Calu3 (cell line): ENCODE measurements around the gene THSD7B. TPM values are rescaled to one million over a fixed set of nuclear protein-coding genes. Genes with fewer than 3 reads are reported as not detected.

ENCODE experiments used
- BruUV-seq: library from RNA; stranded (reverse); fragments of 400-500 nt; replicated peaks from 2 replicates; lab custom pipeline; 2021; lab: Mats Ljungman, UMichigan
- CTCF ChIA-PET: fragments of 300-600 bp; sonication (Branson Sonifier 250); formaldehyde crosslinking; loops from one replicate; lab custom pipeline; 2022; ENCODE audit warnings: antibody characterized with exemption; lab: Charles Lee
- DNase-seq: peaks from one replicate; pipeline ENCODE4 v3.0.0; 2022
- H3K27ac Mint-ChIP-seq: one replicate; pipeline ENCODE4 v1.8.0; 2022; ENCODE audit warnings: mixed read lengths; ENCODE audit not compliant: unreplicated experiment
- H3K27me3 Mint-ChIP-seq: one replicate; pipeline ENCODE4 v1.8.0; 2022; ENCODE audit warnings: mixed read lengths; ENCODE audit not compliant: unreplicated experiment
- H3K36me3 Mint-ChIP-seq: one replicate; pipeline ENCODE4 v1.8.0; 2022; ENCODE audit warnings: mild to moderate bottlenecking, moderate library complexity, mixed read lengths; ENCODE audit not compliant: insufficient read depth, unreplicated experiment
- H3K4me1 Mint-ChIP-seq: one replicate; pipeline ENCODE4 v1.8.0; 2022; ENCODE audit warnings: mild to moderate bottlenecking, low read depth, mixed read lengths; ENCODE audit not compliant: unreplicated experiment
- H3K4me3 Mint-ChIP-seq: one replicate; pipeline ENCODE4 v1.8.0; 2022; ENCODE audit warnings: mild to moderate bottlenecking, low read depth, moderate library complexity, mixed read lengths; ENCODE audit not compliant: unreplicated experiment
- H3K9me3 Mint-ChIP-seq: one replicate; pipeline ENCODE4 v1.8.0; 2022; ENCODE audit warnings: low read depth, mixed read lengths; ENCODE audit not compliant: unreplicated experiment
- intact Hi-C: fragments of 100-400 bp; cut with micrococcal nuclease; formaldehyde crosslinking; loops from one replicate; pipeline ENCODE4 v1.10.0; 2022; ENCODE audit not compliant: unreplicated experiment
- total RNA-seq: library from RNA; stranded (reverse); gene quantifications from 2 replicates; pipeline ENCODE4 v1.2.3, GENCODE V29; 2022
- TF ChIP-seq, protein P1 (sequence below): fragments of 200-600 bp; IDR thresholded peaks from one replicate; pipeline ENCODE4 v1.8.0; 2022; ENCODE audit warnings: antibody characterized with exemption; ENCODE audit not compliant: unreplicated experiment

THSD7B gene
- total RNA-seq, 1 experiment from 2014 or later, result not detected

DNA sequence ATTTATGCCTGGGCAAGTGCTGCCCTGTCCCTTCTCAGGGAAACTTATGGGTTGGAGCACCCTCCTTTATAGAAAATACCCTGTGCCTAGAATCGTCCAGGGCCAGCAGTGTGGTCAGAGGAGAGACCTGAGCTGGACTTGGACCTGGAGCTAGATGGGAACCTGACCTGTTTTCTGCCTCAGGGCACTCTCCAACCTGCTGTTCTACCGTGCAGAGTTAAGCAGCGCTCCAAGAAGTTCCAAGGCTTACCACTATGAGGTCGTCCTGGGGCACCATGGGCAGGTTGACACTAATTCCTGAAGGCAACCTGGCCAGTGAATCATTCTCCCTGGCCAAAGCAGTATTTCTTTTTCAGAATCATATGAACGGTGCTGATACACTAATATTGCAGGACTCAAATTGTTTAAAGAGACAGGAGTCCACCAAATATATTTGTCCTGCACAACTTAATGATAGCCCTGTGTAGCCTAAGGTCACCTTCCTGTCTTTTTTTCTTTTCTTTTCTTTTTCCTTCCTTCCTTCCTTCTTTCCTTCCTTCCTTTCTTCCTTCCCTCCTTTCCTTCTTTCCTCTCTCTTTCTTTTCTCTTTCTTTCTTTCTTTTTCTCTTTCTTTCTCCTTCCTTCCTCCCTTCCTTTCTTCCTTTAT is 743.5 kb downstream of the THSD7B start:
- DNase-seq, result no peak
- no peak overlapping the region for H3K27ac Mint-ChIP-seq
- CTCF ChIA-PET, result interaction anchor here (0.6 kb wide), 1 partner anchor 42 kb away, joined by 7 read pairs; no protein-coding TSS in a partner anchor
- no TSS peak for BruUV-seq
- H3K36me3 Mint-ChIP-seq, result no peaks in the 10 kb centered on the region
- no peaks in the 10 kb centered on the region for H3K4me1 Mint-ChIP-seq
- TF ChIP-seq, protein P1, sequence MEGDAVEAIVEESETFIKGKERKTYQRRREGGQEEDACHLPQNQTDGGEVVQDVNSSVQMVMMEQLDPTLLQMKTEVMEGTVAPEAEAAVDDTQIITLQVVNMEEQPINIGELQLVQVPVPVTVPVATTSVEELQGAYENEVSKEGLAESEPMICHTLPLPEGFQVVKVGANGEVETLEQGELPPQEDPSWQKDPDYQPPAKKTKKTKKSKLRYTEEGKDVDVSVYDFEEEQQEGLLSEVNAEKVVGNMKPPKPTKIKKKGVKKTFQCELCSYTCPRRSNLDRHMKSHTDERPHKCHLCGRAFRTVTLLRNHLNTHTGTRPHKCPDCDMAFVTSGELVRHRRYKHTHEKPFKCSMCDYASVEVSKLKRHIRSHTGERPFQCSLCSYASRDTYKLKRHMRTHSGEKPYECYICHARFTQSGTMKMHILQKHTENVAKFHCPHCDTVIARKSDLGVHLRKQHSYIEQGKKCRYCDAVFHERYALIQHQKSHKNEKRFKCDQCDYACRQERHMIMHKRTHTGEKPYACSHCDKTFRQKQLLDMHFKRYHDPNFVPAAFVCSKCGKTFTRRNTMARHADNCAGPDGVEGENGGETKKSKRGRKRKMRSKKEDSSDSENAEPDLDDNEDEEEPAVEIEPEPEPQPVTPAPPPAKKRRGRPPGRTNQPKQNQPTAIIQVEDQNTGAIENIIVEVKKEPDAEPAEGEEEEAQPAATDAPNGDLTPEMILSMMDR, result no peak
- H3K9me3 Mint-ChIP-seq, result no peaks in the 10 kb centered on the region
- intact Hi-C loops, result no loop called here
- no peak overlapping the region for H3K4me3 Mint-ChIP-seq
- H3K27me3 Mint-ChIP-seq, result no peaks in the 10 kb centered on the region

DNA sequence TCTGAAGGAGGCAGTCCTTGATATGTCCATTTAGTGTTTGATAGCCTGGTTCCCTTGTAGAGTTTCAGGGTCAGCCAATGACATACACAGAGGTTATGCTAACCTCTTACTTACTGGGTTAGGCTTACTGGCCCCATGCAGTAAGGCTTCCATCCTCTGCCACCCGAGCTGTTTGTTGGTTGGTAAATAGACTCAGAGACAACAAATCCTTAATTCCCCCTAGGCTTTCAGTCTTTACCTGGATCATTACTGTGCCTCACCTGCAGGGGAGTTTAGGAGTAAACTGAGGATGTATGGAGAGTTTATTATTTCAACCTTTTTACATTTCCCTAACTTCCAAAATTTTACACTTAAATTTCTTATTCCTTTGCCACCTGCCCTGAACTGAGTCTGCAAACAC is 746.2 kb downstream of the THSD7B start:
- Mint-ChIP-seq H3K36me3 (no peaks in the 10 kb centered on the region), H3K27me3 (no peaks in the 10 kb centered on the region), H3K4me3 (no peak overlapping the region), H3K4me1 (no peaks in the 10 kb centered on the region), H3K9me3 (no peaks in the 10 kb centered on the region), H3K27ac (no peak overlapping the region)
- no TSS peak for BruUV-seq
- TF ChIP-seq, protein P1, result no peak
- intact Hi-C loops, result loop anchor here (5.0 kb wide), 1 partner anchor 44 kb away; no protein-coding TSS in a partner anchor
- CTCF ChIA-PET, result no interaction called here
- DNase-seq, result no peak

GRCh38 chr2:137521653-137522619 is 756.6 kb downstream of the THSD7B start:
- no peak for DNase-seq
- Mint-ChIP-seq H3K27ac (no peak overlapping the region), H3K9me3 (no peaks in the 10 kb centered on the region), H3K4me1 (no peaks in the 10 kb centered on the region), H3K27me3 (peaks cover 11% of the 10 kb centered on the region), H3K36me3 (no peaks in the 10 kb centered on the region), H3K4me3 (no peak overlapping the region)
- CTCF ChIA-PET, result no interaction called here
- intact Hi-C loops, result no loop called here
- no TSS peak for BruUV-seq
- TF ChIP-seq, protein P1, result no peak

DNA sequence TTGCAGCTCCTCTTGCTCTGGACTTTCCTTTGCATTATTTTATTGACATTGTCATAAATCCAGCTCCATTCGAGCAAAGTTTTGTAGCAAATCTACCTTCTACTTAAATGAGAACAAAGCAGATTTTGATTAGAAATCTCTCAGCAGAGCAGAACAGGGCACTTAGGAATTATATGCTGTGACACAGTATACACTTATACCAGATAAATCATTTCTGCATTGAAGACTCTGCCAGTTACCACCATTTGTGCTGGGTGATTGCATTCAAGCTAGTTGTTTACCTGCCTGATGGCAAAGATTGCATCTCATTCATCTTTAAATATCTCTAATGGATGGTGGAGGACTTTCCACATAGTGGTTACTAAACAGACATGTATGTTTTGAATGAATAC is 757.3 kb downstream of the THSD7B start:
- peaks cover 11% of the 10 kb centered on the region for H3K27me3 Mint-ChIP-seq
- BruUV-seq, result no TSS peak
- CTCF ChIA-PET, result no interaction called here
- no peak for DNase-seq
- intact Hi-C loops, result no loop called here
- no peak overlapping the region for H3K4me3 Mint-ChIP-seq
- no peaks in the 10 kb centered on the region for H3K4me1 Mint-ChIP-seq
- H3K36me3 Mint-ChIP-seq, result no peaks in the 10 kb centered on the region
- H3K9me3 Mint-ChIP-seq, result no peaks in the 10 kb centered on the region
- TF ChIP-seq, protein P1, result no peak
- H3K27ac Mint-ChIP-seq, result no peak overlapping the region
